CD14-positive monocyte (primary cell): Measurements from ENCODE around the gene PRSS35. TPM values are rescaled to one million over a fixed set of nuclear protein-coding genes. Genes with fewer than 3 reads are reported as not detected.
A peak's percentile ranks its signal among the peaks of the same experiment; 100 is the strongest.

Source experiments
- DNase-seq, 3 donors: peaks; one replicate each; pipeline ENCODE4 v3.0.0-alpha.2; 2011 to 2022
- H2AFZ ChIP-seq: 2 replicates; pipeline ENCODE4 v1.6.0; 2012; ENCODE audit warnings: mild to moderate bottlenecking, low read depth, low read length, inconsistent platforms; ENCODE audit not compliant: insufficient read depth, poor library complexity, severe bottlenecking
- H3K27ac ChIP-seq, 2 donors: 1 replicate in 1 of 2; 2 replicates in 1 of 2; pipeline ENCODE4 v1.5.1; 2012 to 2013; ENCODE audit warnings: low read length in 2 of 2, control low read depth in 1 of 2, inconsistent platforms in 1 of 2, low read depth in 1 of 2, mild to moderate bottlenecking in 1 of 2
- H3K27me3 ChIP-seq, 2 donors: one replicate each; pipeline versions ENCODE4 v1.6.0 to v1.6.1; 2011 to 2013; ENCODE audit warnings: low read length in 2 of 2; ENCODE audit not compliant: control insufficient read depth in 2 of 2, insufficient read depth in 2 of 2
- H3K36me3 ChIP-seq, 2 donors: replicated peaks in 1 of 2; 1 replicate in 1 of 2; 2 replicates in 1 of 2; pipeline versions ENCODE4 v1.5.1 to v1.6.1; 2012 to 2013; ENCODE audit warnings: low read length in 2 of 2, control low read depth in 1 of 2, inconsistent platforms in 1 of 2, mild to moderate bottlenecking in 1 of 2; ENCODE audit not compliant: insufficient read depth in 2 of 2, control insufficient read depth in 1 of 2
- H3K4me1 ChIP-seq, 2 donors: 1 replicate in 1 of 2; 2 replicates in 1 of 2; pipeline versions ENCODE4 v1.5.1 to v1.6.1; 2012 to 2013; ENCODE audit warnings: low read length in 2 of 2, control low read depth in 1 of 2, inconsistent platforms in 1 of 2, mild to moderate bottlenecking in 1 of 2, moderate library complexity in 1 of 2; ENCODE audit not compliant: insufficient read depth in 2 of 2, control insufficient read depth in 1 of 2
- H3K4me2 ChIP-seq: replicated peaks from 2 replicates; pipeline ENCODE3; 2012; ENCODE audit warnings: low read length, moderate library complexity, mild to moderate bottlenecking; ENCODE audit not compliant: poor library complexity, severe bottlenecking; ENCODE audit errors: extremely low read depth
- H3K4me3 ChIP-seq, 3 experiments: fragments of 200-600 bp in 1 of 3; sonication (generic) in 1 of 3; replicated peaks in 1 of 3; 1 replicate in 2 of 3; 2 replicates in 1 of 3; pipeline ENCODE4 v1.5.1; 2011 to 2013; ENCODE audit warnings: low read length in 3 of 3, mild to moderate bottlenecking in 3 of 3, control low read depth in 2 of 3, low read depth in 2 of 3, inconsistent platforms in 1 of 3, moderate library complexity in 1 of 3
- H3K79me2 ChIP-seq: 2 replicates; pipeline ENCODE4 v1.6.0; 2012; ENCODE audit warnings: mild to moderate bottlenecking, control low read depth, inconsistent platforms, low read length, moderate library complexity; ENCODE audit not compliant: insufficient read depth
- H3K9ac ChIP-seq: 2 replicates; pipeline ENCODE4 v1.6.0; 2017; ENCODE audit warnings: low read length, mild to moderate bottlenecking; ENCODE audit not compliant: insufficient read depth, poor library complexity, severe bottlenecking
- H3K9me3 ChIP-seq, 2 donors: replicated peaks in 1 of 2; 1 replicate in 1 of 2; 2 replicates in 1 of 2; pipeline versions ENCODE4 v1.5.1 to v1.6.1; 2012 to 2013; ENCODE audit warnings: low read length in 2 of 2, control low read depth in 1 of 2; ENCODE audit not compliant: control insufficient read depth in 1 of 2, insufficient read depth in 1 of 2
- H4K20me1 ChIP-seq: 2 replicates; pipeline ENCODE4 v1.6.0; 2012; ENCODE audit warnings: mild to moderate bottlenecking, low read length, control low read depth, moderate library complexity; ENCODE audit not compliant: insufficient read depth
- H3K27ac Mint-ChIP-seq, 7 donors: one replicate each; pipeline ENCODE4 v1.8.0; 2020; ENCODE audit warnings: mild to moderate bottlenecking in 7 of 7, mixed read lengths in 7 of 7, moderate library complexity in 6 of 7, inconsistent platforms in 2 of 7
- H3K27me3 Mint-ChIP-seq, 3 donors: one replicate each; pipeline ENCODE4 v1.8.0; 2021 to 2022; ENCODE audit warnings: low read depth in 3 of 3, mild to moderate bottlenecking in 3 of 3, mixed read lengths in 3 of 3, moderate library complexity in 3 of 3, inconsistent platforms in 1 of 3
- H3K36me3 Mint-ChIP-seq, 2 donors: one replicate each; pipeline ENCODE4 v1.8.0; 2020; ENCODE audit warnings: mixed read lengths in 2 of 2, inconsistent platforms in 1 of 2, mild to moderate bottlenecking in 1 of 2
- H3K4me1 Mint-ChIP-seq: one replicate; pipeline ENCODE4 v1.8.0; 2020; ENCODE audit warnings: mild to moderate bottlenecking, mixed read lengths
- H3K4me3 Mint-ChIP-seq, 2 donors: one replicate each; pipeline ENCODE4 v1.8.0; 2020; ENCODE audit warnings: mild to moderate bottlenecking in 2 of 2, mixed read lengths in 2 of 2, moderate library complexity in 1 of 2
- H3K9me3 Mint-ChIP-seq, 7 donors: one replicate each; pipeline ENCODE4 v1.8.0; 2020 to 2022; ENCODE audit warnings: mixed read lengths in 7 of 7, mild to moderate bottlenecking in 6 of 7, moderate library complexity in 6 of 7, inconsistent platforms in 2 of 7
- WGBS: methylation state at CpG from one replicate; pipeline ENCODE4 v1.1.5; 2013; ENCODE audit warnings: missing lambda C conversion rate; ENCODE audit not compliant: insufficient coverage; 5-methylcytosine and 5-hydroxymethylcytosine counted together
- intact Hi-C, 2 donors: fragments of 100-400 bp; cut with micrococcal nuclease; formaldehyde crosslinking; loops; one replicate each; pipeline versions ENCODE4 v1.15.0 to v1.15.1; 2023
- polyA plus RNA-seq, 3 donors: library from polyadenylated mRNA; depleted of rRNA in 1 of 3; unstranded in 2 of 3; stranded (reverse) in 1 of 3; fragments of 300-500 nt in 2 of 3; fragments of >200 nt in 1 of 3; fragmentation: Illumina TruSeq in 2 of 3; gene quantifications; 1 replicate in 2 of 3; 2 replicates in 1 of 3; pipeline ENCODE4 v1.2.3, GENCODE V29; 2012 to 2021
- TF ChIP-seq, protein P1 (sequence below): fragments of 200-600 bp; IDR thresholded peaks from one replicate; pipeline ENCODE4 v1.8.0; 2022; ENCODE audit warnings: antibody characterized with exemption, mild to moderate bottlenecking

Gene PRSS35
- polyA plus RNA-seq, 3 donors: not detected

- Mint-ChIP-seq H3K9me3 (peaks cover 0 to 5% (median 0%) of the 10 kb centered on the region in 7 donors), H3K27me3 (peaks cover 0 to 5% (median 0%) of the 10 kb centered on the region in 3 donors), H3K27ac (peak overlapping the region; percentile 90 to 95 (median 94)), H3K4me3 (peak overlapping the region in 1 of 2 donors; percentile 75), H3K4me1 (peaks cover 43% of the 10 kb centered on the region), H3K36me3 (peaks cover 0 to 7% of the 10 kb centered on the region in 2 donors)
- Histone ChIP-seq H3K4me2 (peak overlapping the region; percentile 39), H3K36me3 (no peaks in the 10 kb centered on the region), H3K27ac (peak overlapping the region; percentile 76 to 82), H4K20me1 (no peaks in the 10 kb centered on the region), H3K4me1 (peaks cover 42 to 49% of the 10 kb centered on the region in 2 donors), H3K27me3 (no peaks in the 10 kb centered on the region), H3K9ac (no peak overlapping the region), H3K9me3 (no peaks in the 10 kb centered on the region), H2AFZ (no peak overlapping the region), H3K79me2 (no peaks in the 10 kb centered on the region), H3K4me3 (peak overlapping the region in 1 of 3 experiments; percentile 40)
- intact Hi-C loops: loop anchor here (5.0 kb wide), 1 partner anchor 35 kb away; the partner anchor contains the start of gene ME1 (in 2 of the 2)
- TF ChIP-seq, protein P1, sequence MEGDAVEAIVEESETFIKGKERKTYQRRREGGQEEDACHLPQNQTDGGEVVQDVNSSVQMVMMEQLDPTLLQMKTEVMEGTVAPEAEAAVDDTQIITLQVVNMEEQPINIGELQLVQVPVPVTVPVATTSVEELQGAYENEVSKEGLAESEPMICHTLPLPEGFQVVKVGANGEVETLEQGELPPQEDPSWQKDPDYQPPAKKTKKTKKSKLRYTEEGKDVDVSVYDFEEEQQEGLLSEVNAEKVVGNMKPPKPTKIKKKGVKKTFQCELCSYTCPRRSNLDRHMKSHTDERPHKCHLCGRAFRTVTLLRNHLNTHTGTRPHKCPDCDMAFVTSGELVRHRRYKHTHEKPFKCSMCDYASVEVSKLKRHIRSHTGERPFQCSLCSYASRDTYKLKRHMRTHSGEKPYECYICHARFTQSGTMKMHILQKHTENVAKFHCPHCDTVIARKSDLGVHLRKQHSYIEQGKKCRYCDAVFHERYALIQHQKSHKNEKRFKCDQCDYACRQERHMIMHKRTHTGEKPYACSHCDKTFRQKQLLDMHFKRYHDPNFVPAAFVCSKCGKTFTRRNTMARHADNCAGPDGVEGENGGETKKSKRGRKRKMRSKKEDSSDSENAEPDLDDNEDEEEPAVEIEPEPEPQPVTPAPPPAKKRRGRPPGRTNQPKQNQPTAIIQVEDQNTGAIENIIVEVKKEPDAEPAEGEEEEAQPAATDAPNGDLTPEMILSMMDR: no peak
- peak; percentile 90 to 93 (median 91) for DNase-seq
- WGBS: 17% methylated on average over 1 of the region's 3 CpGs
Measured at GRCh38 chr6:83467620-83468036, 44.7 kb upstream of the PRSS35 start.

DNA sequence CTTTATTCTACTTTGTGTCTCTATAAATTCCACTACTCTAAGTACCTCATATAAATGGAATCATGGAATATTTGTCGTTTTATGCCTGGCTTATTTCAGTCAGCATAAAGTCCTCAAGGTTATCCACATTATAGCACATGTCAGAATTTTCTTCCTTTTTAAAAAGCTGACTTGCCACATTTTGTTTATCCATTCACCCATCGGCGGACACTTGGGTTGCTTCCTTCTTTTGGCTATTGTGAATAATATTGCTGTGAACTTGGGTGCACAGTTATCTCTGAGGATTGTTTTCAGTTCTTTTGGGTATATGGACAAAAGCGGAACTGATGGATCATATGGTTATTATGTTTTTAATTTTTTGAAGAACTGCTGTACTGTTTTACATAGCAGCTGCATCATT is 42.3 kb upstream of the PRSS35 start:
- Mint-ChIP-seq H3K27ac (no peak overlapping the region), H3K4me3 (no peak overlapping the region), H3K4me1 (peaks cover 30% of the 10 kb centered on the region), H3K27me3 (peaks cover 2 to 7% (median 5%) of the 10 kb centered on the region in 3 donors), H3K9me3 (peaks cover 0 to 3% (median 0%) of the 10 kb centered on the region in 7 donors), H3K36me3 (no peaks in the 10 kb centered on the region)
- H3K4me1 ChIP-seq: peaks cover 24 to 28% of the 10 kb centered on the region in 2 donors
- H3K36me3 ChIP-seq: no peaks in the 10 kb centered on the region
- peaks cover 0 to 4% of the 10 kb centered on the region in 2 donors for H3K27me3 ChIP-seq
- intact Hi-C loops: no loop called here
- H3K4me3 ChIP-seq: no peak overlapping the region
- no peaks in the 10 kb centered on the region for H3K79me2 ChIP-seq
- H3K27ac ChIP-seq: no peak overlapping the region
- H3K4me2 ChIP-seq: no peak overlapping the region
- WGBS: no CpG with 5 or more reads among the region's 4 CpGs
- no peak for DNase-seq
- H3K9me3 ChIP-seq: no peaks in the 10 kb centered on the region
- H4K20me1 ChIP-seq: no peaks in the 10 kb centered on the region
- no peak overlapping the region for H3K9ac ChIP-seq
- TF ChIP-seq, protein P1: no peak
- no peak overlapping the region for H2AFZ ChIP-seq
